Activated T-cell treated with anti-CD3 and anti-CD28 coated beads for 24 hours (primary cell): ENCODE results near the gene RPP40.
A peak's percentile ranks its signal among the peaks of the same experiment; 100 is the strongest.
"Not testable (repeated sequence)": the region's sequence is repeated elsewhere in the genome, so short reads cannot be mapped to it uniquely, and the experiment has no call there.

Source experiments
- DNase-seq: peaks from one replicate; pipeline ENCODE4 v3.0.0-alpha.2; 2020; ENCODE audit warnings: low read depth

Gene RPP40, protein sequence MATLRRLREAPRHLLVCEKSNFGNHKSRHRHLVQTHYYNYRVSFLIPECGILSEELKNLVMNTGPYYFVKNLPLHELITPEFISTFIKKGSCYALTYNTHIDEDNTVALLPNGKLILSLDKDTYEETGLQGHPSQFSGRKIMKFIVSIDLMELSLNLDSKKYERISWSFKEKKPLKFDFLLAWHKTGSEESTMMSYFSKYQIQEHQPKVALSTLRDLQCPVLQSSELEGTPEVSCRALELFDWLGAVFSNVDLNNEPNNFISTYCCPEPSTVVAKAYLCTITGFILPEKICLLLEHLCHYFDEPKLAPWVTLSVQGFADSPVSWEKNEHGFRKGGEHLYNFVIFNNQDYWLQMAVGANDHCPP

DNA sequence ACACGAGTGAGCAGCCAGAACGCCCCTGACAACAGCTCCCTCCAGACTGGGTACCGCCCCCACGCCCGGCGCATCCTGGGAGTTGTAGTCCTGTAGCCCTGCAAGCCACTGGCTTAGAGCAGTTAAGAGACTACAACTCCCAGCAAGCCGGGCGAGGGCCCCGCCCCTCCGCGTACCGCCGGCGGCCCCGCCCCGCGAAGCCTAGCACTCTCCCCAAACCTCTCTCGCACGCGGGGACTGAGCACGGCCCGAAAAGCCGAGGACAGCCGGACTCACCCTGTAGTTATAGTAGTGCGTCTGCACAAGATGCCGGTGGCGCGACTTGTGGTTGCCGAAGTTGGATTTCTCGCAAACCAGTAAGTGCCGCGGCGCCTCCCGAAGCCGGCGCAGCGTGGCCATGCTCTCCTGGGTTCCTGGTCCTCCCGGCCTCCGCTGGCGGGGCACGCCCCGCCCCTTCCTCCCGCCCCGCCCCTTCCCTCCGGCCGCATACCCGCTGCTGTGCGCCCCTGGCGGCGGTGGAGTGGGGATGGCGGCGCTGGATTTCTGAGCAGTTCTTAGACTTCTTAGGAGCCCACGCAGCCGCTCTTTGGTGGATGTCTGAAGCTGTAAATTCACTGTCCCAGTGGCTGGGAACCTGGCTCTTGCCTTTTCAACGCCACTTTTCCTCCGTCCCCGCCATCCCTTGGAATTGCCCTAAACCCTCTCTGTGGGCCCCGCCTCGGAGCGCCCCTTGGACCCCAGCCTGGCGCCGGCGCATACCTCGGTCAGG is at the start of gene RPP40:
TSS of gene RPP40 (minus strand) at position 434 of the 769 bp plus-strand sequence. CDS start at position 399, 35 bp downstream.
- DNase-seq = peak; percentile 99

DNA sequence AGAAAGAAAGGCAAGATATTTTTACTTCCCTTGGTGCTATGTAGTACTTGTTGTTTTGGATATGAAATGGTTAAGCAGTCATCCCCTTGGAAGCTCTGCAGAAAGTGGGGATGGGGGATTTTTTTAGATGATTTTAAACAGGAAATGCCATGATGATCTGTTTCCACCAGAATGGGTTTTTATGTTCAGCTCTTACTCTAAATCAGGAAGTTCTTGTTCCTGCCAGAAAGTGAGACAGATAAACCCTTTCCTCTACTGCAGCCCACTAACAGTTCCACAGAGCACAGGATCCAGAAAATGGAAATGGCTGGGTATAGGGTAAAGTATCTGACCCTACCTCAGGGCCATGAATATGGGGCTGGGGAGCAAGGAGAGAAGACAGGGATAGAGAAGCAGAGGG is 49.2 kb upstream of the RPP40 start:
- DNase-seq = no peak

DNA sequence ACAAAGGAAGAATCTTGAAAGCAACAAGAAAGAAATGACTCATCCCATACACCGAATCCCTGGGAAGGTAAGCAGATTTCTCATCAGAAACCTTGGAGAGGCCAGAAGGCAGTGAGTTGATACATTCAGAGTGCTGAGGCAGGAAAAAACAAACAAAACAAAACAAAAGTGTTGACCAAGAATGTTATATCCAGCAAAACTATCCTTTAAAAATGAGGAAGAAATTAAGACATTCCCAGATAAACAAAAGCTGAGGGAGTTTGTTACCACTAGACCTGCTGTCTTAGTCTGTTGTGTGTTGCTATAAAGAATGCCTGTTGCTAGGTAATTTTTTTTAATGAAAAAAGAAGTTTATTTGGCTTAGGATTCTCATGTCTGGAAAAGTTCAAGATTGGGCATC is 47.6 kb upstream of the RPP40 start:
- DNase-seq = no peak

DNA sequence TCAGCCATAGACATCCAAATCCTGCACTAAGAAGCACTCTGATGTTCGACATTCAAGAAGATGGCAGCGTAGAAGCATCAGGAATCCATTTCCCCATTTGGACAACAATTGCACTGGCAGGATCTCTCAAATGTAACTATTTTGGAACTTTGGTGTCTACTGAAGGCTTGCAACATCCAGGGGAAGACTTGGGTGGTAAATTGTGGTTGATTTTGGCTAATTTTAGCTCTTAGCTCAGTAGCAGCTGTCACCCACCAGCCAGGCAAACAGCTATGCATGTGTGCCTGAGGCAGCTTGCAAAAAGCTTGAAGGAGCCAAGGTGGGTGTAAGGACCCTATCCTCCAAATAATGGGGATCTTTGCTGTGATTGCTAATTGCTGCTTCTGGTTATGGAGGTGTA is 46.2 kb upstream of the RPP40 start:
- DNase-seq = no peak

DNA sequence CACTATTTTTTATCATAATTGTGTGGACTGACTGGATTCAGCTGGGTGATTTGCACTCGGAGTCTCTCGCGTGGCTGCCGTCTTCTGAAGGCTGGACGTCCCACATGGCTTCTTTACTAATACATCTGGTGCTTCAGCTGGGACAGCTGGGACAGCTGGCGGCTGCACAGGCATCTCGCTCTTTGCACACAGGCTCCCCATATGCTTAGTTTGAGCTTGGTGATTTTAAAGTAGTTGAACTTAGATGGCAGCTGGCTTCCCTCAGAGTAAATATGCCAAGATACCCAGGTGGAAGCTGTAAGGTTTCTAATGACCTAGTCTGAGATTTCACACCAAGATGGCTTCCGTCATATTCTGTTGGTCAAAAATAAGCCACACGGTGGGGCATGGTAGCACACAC is 42.6 kb upstream of the RPP40 start:
- no peak for DNase-seq

DNA sequence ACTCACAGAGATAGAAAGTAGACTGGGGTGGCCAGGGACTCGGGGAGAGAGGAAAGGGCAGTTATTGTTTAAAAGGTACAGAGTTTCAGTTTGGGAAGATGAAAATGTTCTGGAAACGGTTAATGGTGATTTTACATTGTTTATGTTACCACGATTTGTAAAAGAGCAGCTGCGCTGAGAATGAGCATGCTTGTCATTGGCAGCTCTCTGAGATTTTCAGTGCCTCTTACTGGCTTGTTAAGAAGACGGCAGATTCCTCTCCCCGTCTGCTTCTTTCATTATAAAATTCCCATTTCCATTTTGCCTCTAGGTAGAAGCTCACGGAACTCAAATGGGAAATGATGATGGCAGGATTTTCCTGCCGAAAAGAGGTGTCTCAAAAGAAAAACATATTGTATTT is 41.6 kb upstream of the RPP40 start:
- no peak for DNase-seq

DNA sequence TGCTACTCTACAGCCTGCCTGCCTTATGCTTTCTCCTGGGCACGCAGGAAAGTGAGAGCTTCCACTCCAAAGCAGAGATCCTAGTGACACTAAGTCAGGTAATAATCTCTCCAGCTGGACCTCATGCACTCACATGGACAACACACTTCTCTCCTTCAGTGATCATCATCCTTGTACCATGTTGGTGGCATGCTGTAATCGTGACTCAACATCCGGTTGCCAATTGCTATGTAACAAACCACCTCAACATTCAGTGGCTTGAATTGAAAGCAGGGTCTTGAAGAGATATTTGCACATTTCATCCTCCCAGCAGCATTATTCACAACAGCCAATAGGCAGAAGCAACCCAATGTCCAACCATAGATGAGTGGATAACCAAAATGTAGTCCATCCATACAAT is 41.0 kb upstream of the RPP40 start:
- no peak for DNase-seq

DNA sequence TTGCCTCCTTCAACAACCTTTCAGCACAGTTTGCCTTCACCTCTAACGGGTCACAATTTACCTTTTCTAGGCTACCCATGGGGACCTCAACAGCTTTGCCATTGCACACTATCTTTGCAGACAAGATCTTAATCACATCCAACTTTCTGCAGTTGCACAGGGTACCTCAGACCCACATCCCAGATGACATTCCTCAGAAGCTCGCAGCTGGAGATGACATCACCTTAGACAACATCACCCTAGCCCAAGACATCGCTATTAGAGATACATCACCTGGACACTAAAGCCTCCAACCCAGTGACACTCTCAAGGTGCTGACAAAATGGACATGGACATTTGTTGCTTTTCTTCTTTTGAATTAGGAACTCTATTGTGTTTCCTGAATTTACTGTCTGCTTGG is 38.6 kb upstream of the RPP40 start:
- no peak for DNase-seq

DNA sequence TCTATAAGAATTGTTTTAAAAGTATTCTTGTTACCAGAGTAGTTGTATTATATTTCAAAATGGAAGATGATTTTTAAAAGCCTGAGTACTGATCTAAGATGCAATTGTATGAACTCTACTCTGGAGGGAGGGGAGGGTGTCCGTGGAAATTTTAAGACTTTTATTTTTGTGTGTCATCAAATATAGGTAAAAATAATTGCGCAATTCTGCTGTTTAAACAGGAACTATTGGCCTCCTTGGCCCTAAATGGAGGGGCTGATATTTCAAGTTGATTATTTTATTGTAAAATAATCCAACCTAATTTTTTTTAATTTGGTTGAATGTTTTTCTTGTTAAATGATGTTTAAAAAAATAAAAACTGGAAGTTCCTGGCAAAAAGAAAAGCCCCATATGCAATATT is 38.1 kb upstream of the RPP40 start:
- DNase-seq = no peak

DNA sequence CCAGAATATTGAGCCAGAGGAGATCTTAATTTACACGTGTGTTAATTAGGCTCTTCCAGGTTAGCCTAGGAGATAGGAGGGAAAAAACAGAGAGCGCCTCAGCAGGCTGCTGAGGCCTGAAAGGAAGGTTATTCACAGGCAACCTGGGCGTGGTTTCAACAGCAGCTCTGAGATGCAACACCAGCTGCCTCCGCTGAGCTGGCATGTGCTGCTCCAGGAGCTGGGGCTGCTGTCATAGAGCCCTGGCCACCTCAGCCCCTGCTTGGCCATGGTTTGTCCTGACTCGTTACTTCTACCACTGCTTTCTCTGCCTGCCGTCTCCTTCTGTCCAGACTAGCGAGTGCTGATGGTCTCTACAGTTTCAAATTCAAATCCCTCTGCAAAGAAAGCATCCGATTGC is 32.4 kb upstream of the RPP40 start:
- no peak for DNase-seq

DNA sequence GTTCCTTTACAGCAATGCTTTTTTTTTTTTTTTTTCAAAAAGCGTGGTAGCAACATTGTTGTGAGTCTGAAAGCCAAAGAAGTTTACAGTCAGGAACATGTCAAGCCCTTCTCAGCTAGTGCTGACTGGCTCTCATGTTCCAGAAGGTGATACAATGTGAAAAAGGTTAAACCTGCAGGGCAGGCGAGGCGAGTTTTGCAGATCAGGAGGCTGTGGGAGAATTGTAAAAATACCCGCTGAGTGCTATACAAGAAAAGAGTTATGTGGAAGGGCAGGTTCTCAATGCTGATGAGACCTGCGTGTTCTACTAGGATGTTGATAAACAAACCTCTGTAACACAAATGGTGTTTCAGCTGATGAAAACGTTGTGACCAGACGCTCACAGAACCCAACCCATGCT is 30.9 kb upstream of the RPP40 start:
- no peak for DNase-seq

DNA sequence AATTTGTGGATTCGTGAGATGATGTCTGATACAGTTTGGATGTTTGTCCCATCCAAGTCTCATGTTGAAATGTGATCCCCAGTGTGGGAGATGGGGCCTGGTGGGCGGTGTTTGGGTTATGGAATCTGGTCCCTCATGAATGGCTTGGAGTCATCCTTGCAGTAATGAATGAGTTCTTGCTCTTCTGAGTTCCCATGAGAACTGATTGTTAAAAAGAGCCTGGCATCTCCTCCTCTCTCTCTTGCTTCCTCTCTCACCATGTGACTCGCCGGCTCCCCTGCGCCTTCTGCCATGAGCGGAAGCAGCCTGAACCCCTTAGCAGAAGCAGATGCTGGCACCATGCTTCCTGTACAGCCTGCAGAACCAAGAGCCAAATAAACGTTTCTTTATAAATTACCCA is 30.5 kb upstream of the RPP40 start:
- DNase-seq = no peak

DNA sequence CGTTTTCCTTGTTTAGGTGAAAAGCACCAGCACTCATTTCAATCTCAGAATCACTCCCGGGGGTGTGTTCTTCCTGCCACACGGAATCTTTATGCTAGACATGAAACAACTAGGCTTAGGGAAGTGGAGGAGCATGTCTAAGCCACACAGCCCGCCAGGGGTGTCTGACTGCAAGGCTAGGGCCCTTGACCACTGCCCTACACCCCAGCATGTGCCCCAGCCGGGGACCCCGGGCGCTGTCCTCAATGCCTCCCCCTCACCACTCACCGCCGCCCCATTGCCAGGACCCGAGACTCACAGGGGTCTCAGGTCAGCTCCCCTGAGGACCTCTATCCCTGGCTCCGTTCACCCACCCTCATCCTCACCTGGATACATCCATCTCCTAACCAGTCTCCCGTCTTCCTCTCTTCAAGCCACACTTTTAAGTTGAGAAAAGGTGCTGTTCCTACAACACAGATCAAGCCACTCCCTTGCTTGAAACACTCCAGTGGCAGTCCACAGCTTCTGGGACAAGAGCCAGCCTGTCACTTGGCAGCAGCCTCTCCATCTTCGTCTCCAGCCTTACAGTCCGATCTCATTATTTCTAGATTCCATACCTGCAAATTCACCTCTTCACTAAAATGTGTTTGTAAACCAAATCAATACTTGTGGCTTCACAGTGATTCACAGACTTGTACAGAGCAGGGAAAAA is 29.5 kb upstream of the RPP40 start:
- DNase-seq = not testable (repeated sequence)

DNA sequence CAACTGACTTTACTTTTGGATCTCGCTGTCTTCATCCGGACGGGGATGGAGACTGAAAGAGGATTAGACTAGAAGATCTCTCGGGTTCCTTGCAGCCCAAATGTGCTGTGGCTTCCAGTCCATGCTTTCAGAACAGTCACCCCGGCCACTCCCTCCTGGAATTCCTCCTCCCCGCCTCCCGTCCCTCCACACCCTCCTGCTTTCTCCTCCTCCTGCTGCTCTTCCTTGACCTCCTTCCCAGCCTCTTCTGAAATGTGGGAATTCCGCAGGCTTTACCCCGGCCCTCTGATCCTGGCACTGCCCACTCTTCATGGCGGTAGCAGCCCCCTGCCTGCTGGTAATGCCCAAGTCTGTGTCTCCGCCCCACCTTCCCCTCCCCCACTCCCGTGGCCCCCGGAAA is 28.9 kb upstream of the RPP40 start:
- not testable (repeated sequence) for DNase-seq

DNA sequence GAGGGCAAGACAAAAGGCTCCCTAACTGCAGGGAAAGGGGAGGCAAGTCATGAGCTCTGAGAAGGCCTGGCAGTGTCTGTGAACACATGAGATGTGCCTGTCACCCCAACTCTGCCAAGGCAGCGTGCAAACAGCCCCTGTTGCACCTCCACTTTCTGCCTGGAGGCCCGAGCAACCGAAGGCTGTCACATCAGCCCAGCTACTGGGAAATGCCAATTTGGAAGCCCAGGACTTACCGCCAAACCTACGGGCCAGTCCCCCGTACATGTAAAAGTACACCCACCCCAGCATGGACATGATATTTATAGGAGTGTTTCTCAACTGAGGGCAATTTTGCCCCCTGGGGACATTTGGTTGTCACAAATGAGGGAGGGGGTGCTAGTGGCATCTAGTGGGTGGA is 27.3 kb upstream of the RPP40 start:
- no peak for DNase-seq

DNA sequence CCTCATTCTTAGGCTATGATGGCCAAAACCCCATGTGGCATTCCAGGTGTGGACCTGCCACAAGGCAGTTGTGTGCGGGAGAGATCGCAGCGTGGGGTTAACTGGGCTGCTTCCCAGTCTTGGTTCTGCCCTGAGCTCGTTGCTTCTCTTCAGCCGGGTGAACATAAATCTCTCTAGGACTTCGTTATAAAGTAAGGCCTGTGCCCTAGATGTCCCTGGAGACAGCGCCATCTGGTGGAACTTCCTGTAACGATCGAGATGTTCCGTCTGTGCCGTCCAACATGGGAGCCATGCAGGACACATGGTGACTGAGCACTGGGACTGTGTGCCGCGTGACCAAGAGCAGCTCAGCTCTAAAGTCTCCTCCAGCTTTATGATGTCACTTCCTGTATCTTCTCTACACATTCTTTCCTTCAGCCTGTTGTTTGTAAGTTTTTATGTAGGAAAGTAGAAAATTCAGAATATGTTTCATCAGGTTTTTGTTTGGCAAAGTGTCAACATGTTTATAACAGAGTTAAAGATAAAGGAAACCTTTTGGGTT is 26.8 kb upstream of the RPP40 start:
- DNase-seq = peak; percentile 70

DNA sequence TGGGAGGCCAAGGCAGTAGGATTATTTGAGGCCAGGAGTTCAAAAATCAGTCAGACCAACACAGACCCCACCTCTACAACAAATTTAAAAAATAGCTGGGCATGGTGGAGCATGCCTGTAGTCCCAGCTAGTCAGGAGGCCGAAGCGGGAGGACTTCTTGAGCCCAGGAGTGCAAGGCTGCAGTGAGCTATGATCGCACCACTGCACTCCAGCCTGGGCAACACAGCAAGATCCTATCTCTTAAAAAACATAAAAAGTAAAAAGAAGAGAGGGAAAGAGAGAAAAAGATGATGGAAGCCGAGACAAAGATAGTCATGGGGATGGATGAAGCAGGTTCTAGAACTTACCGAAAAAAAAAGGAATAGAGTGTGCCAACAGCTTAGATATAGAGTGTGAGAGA is 25.8 kb upstream of the RPP40 start:
- no peak for DNase-seq

DNA sequence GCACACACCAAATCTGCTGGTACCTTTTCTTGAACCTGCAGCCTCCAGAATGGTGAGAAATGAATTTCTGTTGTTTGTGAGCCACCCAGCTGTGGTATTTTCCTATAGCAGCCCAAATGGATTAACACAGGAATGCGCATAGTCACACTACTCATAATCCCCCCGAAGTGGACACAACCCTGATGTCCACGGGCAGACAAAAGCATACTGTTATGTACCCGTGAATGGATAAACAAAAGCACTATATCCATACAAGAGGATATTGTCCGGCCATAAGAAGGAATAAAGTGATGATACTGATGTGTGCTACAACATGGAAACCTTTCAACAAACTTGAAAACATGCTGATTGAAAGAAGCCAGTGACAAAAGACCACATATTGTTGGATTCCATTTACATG is 25.1 kb upstream of the RPP40 start:
- DNase-seq = no peak

DNA sequence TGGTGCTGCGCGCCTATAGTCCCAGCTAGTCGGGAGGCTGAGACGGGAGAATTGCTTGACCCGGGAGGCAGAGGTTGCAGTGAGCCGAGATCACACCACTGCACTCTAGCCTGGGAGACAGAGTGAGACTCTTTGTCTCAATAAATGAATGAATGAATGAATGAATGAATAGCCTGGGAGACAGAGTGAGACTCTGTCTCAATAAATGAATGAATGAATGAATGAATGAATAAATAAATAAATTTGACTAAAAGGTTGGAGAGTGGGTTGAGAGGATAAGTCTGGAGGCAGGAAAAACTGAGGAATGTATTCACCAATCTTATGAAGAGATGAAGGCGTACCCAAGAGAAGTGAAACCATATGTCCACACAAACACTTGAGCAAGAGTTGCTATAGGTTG is 24.5 kb upstream of the RPP40 start:
- DNase-seq = no peak

DNA sequence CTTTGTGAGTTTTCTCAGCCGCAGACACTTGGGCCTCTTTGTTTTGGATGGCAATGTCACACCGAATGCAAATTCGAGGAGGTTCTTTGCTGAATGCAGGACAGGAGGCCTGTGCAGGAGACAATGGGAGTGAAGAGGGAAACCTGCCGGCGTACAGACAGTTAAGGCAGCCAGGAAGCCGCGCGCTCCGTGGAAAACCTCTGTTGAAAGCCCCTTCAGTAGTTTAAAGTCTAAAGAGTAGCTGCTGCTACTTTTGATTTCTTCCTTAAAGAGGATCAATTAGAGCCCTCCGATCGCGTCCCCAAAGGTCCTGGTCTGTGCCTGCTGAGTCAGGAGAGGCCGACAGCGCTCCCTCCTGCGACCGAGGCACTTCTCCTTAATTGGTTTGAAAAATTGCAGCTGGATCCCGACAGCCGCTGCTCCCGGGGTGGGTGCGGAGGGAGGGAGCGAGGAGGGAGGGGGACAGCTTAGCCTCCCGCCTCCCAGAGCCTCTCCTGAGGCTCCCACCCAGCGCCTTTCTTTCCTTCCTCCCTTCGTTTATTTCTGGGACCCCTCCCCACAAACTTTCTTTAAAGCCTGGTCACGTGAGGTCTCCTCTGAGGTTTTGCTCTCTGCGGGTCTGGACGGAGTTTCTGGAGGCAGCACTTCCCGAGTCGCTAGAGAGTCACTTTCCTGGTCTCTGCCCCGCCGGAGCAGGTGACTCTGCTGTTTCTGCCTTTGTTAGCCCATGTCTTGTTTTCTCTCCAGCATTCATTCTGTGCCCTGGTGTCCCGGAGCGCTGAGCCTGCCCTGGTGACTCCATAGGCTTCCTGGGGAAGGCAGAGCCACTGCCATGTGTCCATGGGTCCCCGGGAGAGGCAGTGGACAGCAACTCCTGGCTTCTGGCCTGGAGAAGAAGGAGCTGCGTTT is 22.3 kb upstream of the RPP40 start:
- no peak for DNase-seq

DNA sequence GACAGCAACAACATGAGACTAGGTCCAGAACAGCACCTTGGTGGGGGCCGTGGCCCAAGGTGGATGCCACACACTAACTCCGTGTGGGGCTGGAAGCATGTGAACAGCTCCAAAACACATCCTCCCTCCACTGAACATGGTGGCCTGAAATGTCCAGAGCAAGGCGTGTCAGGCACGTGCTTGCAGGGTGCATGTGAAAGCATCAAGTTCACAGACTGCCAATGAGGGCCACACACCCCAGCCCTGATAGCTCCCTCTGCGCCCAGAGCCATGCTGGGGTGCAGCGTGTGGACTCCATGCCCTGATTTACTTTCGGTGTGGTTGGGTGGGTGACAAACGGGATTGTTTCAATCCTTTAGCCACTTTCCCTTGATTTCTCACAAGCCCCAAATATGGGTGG is 20.1 kb upstream of the RPP40 start:
- DNase-seq = no peak

DNA sequence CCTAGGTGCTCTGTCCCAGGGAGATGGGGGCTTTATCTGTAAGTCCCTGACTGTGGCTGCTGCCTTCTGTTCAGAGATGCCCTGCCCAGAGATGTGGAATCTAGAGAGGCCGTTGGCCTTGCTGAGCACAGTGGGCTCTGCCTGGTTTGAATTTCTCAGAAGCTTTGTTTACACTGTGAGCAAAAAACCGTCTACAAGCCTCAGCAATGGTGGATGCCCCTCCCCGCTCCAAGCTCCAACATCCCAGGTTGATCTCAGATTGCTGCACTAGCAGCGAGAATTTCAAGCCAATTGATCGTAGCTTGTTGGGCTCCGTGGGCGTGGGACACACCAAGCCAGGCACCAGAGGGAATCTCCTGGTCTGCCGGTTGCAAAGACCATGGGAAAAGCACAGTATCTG is 16.3 kb upstream of the RPP40 start:
- DNase-seq = no peak
